Endodermal cell (in vitro differentiated cells): ENCODE data around the gene TAAR1. TPM values are rescaled to one million over a fixed set of nuclear protein-coding genes. Genes with fewer than 3 reads are reported as not detected.

Experiments used
- DNase-seq: peaks from one replicate; pipeline ENCODE4 v3.0.0-alpha.2; 2017
- H3K27ac ChIP-seq: 2 replicates; pipeline ENCODE4 v1.5.1; 2013; ENCODE audit warnings: mild to moderate bottlenecking, low read depth, low read length, moderate library complexity
- H3K27me3 ChIP-seq: 2 replicates; pipeline ENCODE4 v1.6.1; 2013; ENCODE audit warnings: mild to moderate bottlenecking, low read length, moderate library complexity; ENCODE audit not compliant: insufficient read depth, control insufficient read depth, poor library complexity, severe bottlenecking
- H3K36me3 ChIP-seq: 2 replicates; pipeline ENCODE4 v1.7.0; 2013; ENCODE audit warnings: mild to moderate bottlenecking, low read length, moderate library complexity; ENCODE audit not compliant: control insufficient read depth, insufficient read depth
- H3K4me1 ChIP-seq: one replicate; pipeline ENCODE4 v1.7.0; 2013; ENCODE audit warnings: low read length; ENCODE audit not compliant: control insufficient read depth, insufficient read depth
- H3K4me3 ChIP-seq: 2 replicates; pipeline ENCODE4 v1.5.1; 2013; ENCODE audit warnings: mild to moderate bottlenecking, low read length, moderate library complexity
- H3K9ac ChIP-seq: 2 replicates; pipeline ENCODE4 v1.6.1; 2013; ENCODE audit warnings: mild to moderate bottlenecking, low read length, moderate library complexity; ENCODE audit not compliant: poor library complexity, severe bottlenecking; ENCODE audit errors: extremely low read depth
- H3K9me3 ChIP-seq: 2 replicates; pipeline ENCODE4 v1.6.1; 2013; ENCODE audit warnings: mild to moderate bottlenecking, low read length, moderate library complexity; ENCODE audit not compliant: control insufficient read depth
- H3K27ac Mint-ChIP-seq: 2 replicates; pipeline ENCODE4 v1.8.0; 2020; ENCODE audit warnings: mixed read lengths
- H3K27me3 Mint-ChIP-seq: 2 replicates; pipeline ENCODE4 v1.8.0; 2021; ENCODE audit warnings: mild to moderate bottlenecking, mixed read lengths; ENCODE audit not compliant: insufficient read depth
- H3K36me3 Mint-ChIP-seq: 2 replicates; pipeline ENCODE4 v1.8.0; 2020; ENCODE audit warnings: low read depth, mixed read lengths
- H3K4me1 Mint-ChIP-seq: 2 replicates; pipeline ENCODE4 v1.8.0; 2020; ENCODE audit warnings: mixed read lengths
- H3K4me3 Mint-ChIP-seq: 2 replicates; pipeline ENCODE4 v1.8.0; 2020; ENCODE audit warnings: mild to moderate bottlenecking, moderate library complexity, mixed read lengths
- H3K9me3 Mint-ChIP-seq: 2 replicates; pipeline ENCODE4 v1.8.0; 2020; ENCODE audit warnings: mild to moderate bottlenecking, mixed read lengths
- WGBS, 2 experiments: methylation state at CpG; one replicate each; pipeline versions ENCODE4 v1.1.5 to v1.1.7; 2013; ENCODE audit warnings: missing lambda C conversion rate in 2 of 2, mixed read lengths in 1 of 2; ENCODE audit not compliant: insufficient coverage in 1 of 2, insufficient read length in 1 of 2; 5-methylcytosine and 5-hydroxymethylcytosine counted together
- total RNA-seq, 2 donors: library from RNA; stranded (reverse); fragmentation: NEBNext Ultra II Directional in 1 of 2; extraction: Animal tissue kit (Norgen Biotek cat#: 25700) in 1 of 2; gene quantifications; 2 replicates in 1 of 2; 3 replicates in 1 of 2; pipeline ENCODE4 v1.2.1, GENCODE V29; 2021
- TF ChIP-seq, protein P1 (sequence below): fragments of 200-600 bp; sonication (generic); conservative IDR thresholded peaks from 2 replicates; pipeline ENCODE4 v1.5.0; 2021; ENCODE audit warnings: antibody characterized with exemption, mild to moderate bottlenecking

TAAR1 gene
- total RNA-seq, 2 donors from 2014 or later: not detected

DNA sequence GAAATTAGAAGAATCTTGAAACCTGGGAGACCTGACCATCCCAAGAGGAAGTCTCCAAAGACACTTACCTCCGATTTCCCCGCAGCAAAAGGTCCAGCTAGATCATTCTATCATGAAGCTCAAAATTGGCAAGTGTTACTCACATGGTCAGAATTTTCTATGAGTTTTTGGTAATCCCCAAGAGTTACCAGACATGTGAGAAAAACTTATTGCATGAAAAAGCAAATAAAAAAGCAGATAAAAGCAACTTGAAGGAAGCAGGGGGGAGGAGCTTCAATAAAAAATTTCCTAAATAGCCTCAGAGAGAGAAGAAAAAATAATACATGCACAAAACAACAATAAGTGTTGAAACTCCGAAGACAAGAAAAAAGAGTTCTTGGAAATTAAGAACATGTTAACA is 27.5 kb upstream of the TAAR1 start:
- DNase-seq: no peak
- no peaks in the 10 kb centered on the region for H3K27me3 Mint-ChIP-seq
- no peaks in the 10 kb centered on the region for H3K36me3 Mint-ChIP-seq
- no peaks in the 10 kb centered on the region for H3K4me1 Mint-ChIP-seq
- H3K9me3 Mint-ChIP-seq: no peaks in the 10 kb centered on the region
- Histone ChIP-seq H3K4me1 (no peaks in the 10 kb centered on the region), H3K36me3 (no peaks in the 10 kb centered on the region), H3K9me3 (no peaks in the 10 kb centered on the region), H3K4me3 (no peak overlapping the region), H3K27me3 (no peaks in the 10 kb centered on the region), H3K27ac (no peak overlapping the region), H3K9ac (no peak overlapping the region)
- TF ChIP-seq, protein P1, sequence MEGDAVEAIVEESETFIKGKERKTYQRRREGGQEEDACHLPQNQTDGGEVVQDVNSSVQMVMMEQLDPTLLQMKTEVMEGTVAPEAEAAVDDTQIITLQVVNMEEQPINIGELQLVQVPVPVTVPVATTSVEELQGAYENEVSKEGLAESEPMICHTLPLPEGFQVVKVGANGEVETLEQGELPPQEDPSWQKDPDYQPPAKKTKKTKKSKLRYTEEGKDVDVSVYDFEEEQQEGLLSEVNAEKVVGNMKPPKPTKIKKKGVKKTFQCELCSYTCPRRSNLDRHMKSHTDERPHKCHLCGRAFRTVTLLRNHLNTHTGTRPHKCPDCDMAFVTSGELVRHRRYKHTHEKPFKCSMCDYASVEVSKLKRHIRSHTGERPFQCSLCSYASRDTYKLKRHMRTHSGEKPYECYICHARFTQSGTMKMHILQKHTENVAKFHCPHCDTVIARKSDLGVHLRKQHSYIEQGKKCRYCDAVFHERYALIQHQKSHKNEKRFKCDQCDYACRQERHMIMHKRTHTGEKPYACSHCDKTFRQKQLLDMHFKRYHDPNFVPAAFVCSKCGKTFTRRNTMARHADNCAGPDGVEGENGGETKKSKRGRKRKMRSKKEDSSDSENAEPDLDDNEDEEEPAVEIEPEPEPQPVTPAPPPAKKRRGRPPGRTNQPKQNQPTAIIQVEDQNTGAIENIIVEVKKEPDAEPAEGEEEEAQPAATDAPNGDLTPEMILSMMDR: no peak
- WGBS, 2 experiments: 89 to 100% methylated on average over 2 of the region's 3 CpGs
- no peak overlapping the region for H3K27ac Mint-ChIP-seq
- H3K4me3 Mint-ChIP-seq: no peak overlapping the region

DNA sequence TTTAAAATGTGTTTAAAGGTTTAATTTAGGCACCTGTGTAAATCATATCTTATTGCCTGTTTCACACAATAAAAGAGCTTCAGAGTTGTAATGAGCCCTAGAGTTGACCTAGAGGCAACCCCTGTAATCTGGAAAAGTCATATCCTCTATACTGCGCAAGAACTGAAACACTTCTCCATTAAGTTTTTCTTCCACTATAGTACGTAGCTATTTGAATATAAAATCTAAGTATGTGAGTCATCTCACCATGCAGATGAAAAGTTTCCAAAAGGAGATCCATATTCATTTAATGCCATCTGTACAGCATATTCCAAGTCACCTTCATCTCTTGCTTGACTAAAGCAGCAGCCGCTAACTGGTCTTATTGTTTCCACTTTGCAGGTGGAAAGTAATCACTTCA is 26.0 kb upstream of the TAAR1 start:
- H3K36me3 Mint-ChIP-seq: no peaks in the 10 kb centered on the region
- H3K9me3 Mint-ChIP-seq: no peaks in the 10 kb centered on the region
- H3K9ac ChIP-seq: no peak overlapping the region
- no peak for DNase-seq
- no peaks in the 10 kb centered on the region for H3K36me3 ChIP-seq
- no peak overlapping the region for H3K27ac ChIP-seq
- H3K4me1 Mint-ChIP-seq: no peaks in the 10 kb centered on the region
- H3K27me3 Mint-ChIP-seq: no peaks in the 10 kb centered on the region
- no peak overlapping the region for H3K27ac Mint-ChIP-seq
- TF ChIP-seq, protein P1: no peak
- H3K27me3 ChIP-seq: no peaks in the 10 kb centered on the region
- no peaks in the 10 kb centered on the region for H3K9me3 ChIP-seq
- 97% methylated on average over 3 of the region's 3 CpGs; no CpG with 5 or more reads in 1 of the 2 experiments for WGBS, 2 experiments
- no peak overlapping the region for H3K4me3 Mint-ChIP-seq
- H3K4me3 ChIP-seq: no peak overlapping the region
- H3K4me1 ChIP-seq: no peaks in the 10 kb centered on the region

- Histone ChIP-seq H3K27me3 (no peaks in the 10 kb centered on the region), H3K36me3 (no peaks in the 10 kb centered on the region), H3K9me3 (no peaks in the 10 kb centered on the region), H3K4me1 (no peaks in the 10 kb centered on the region), H3K9ac (no peak overlapping the region), H3K27ac (no peak overlapping the region), H3K4me3 (no peak overlapping the region)
- H3K4me1 Mint-ChIP-seq: no peaks in the 10 kb centered on the region
- no peak for DNase-seq
- no peak overlapping the region for H3K4me3 Mint-ChIP-seq
- no peaks in the 10 kb centered on the region for H3K9me3 Mint-ChIP-seq
- TF ChIP-seq, protein P1: no peak
- 87 to 94% methylated on average over 4 of the region's 6 CpGs for WGBS, 2 experiments
- no peaks in the 10 kb centered on the region for H3K36me3 Mint-ChIP-seq
- H3K27me3 Mint-ChIP-seq: no peaks in the 10 kb centered on the region
- no peak overlapping the region for H3K27ac Mint-ChIP-seq
Measured at GRCh38 chr6:132684272-132684671, 25.3 kb upstream of the TAAR1 start.
